Measurements from ENCODE around the gene TNFRSF13B. TPM values are rescaled to one million over a fixed set of nuclear protein-coding genes. Genes with fewer than 3 reads are reported as not detected.

TNFRSF13B gene
- total and polyA plus RNA-seq, 2 donors (not counting 3 experiments of a cell fraction or from before 2014, with no cell fraction given), result not detected

DNA sequence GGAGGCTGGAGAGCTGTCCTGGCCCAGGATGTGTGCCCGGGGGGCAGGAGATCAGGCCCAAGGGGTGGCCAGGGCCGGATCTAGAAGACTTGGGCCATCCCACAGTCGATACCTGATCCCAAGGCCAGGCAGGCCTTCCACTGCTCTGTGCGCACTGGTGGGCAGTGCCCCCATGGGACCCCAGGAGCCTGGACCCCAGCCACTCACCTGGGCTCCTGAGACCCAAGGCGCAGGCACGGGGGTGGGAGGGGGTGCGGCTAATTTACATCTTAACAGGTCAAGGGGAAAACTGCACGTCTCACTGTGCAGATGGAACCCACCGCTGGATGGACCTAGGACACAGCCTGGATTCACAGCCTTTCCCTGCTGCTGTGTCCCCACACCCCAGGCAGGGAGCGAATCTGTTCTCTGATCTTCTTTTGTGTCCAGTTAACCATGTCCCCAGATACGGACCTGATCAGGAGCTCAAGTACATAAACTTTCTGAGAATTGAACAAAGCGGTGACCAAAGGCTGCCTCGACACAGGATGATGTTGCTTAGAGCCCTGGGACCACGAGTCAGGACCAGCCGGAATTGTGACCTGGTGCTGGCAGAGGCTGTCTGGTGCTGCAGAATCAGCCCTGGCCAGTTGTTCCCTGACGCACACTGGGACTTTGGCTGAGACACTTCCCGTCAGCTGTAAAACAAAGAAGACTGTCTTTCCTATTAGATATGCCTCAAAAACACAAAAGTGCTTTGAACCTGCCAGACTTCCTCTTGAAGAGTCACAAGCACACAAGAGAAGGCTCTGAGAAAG lies 60.6 kb downstream of the TNFRSF13B start:
- FAIRE-seq, result peak; percentile 53

More for the DNA sequence above, 60.6 kb downstream of the TNFRSF13B start:
- Histone ChIP-seq H3K27me3 (ENCODE audit: control insufficient read depth in 2 of 2, insufficient read depth in 2 of 2, low read length in 2 of 2) (peaks cover 2 to 3% of the 10 kb centered on the region in 2 experiments), H3K4me3 (replicated peaks in 1 of 3; ENCODE audit: insufficient read depth in 1 of 3, low read depth in 1 of 3, low read length in 3 of 3) (no peak overlapping the region), H3K36me3 (ENCODE audit: control insufficient read depth in 2 of 2, extremely low read depth in 1 of 2, insufficient read depth in 2 of 2, low read length in 2 of 2) (no peaks in the 10 kb centered on the region), H4K20me1 (replicated peaks; ENCODE audit: control insufficient read depth, extremely low read depth, insufficient read depth, low read length) (no peaks in the 10 kb centered on the region), H3K4me1 (ENCODE audit: control insufficient read depth, extremely low read depth, insufficient read depth, low read length) (peaks cover 8% of the 10 kb centered on the region), H3K9ac (replicated peaks; ENCODE audit: extremely low read depth, insufficient read depth, low read length) (peak overlapping the region; percentile 30), H3K79me2 (ENCODE audit: control insufficient read depth, insufficient read depth, low read length) (no peaks in the 10 kb centered on the region), H3K27ac (ENCODE audit: insufficient read depth, low read depth, low read length) (peak overlapping the region; percentile 52), H2AFZ (ENCODE audit: low read depth, low read length) (no peak overlapping the region), H3K4me2 (ENCODE audit: insufficient read depth, low read length) (no peak overlapping the region), H3K9me1 (replicated peaks; ENCODE audit: control insufficient read depth, extremely low read depth, insufficient read depth, low read length) (no peaks in the 10 kb centered on the region), H3K9me3 (replicated peaks; ENCODE audit: control insufficient read depth, insufficient read depth, low read length) (no peaks in the 10 kb centered on the region)
- DNase-seq (ENCODE audit: low read depth, low spot score), result peak; percentile 61
- dilution Hi-C loops (cut with MboI; ENCODE audit: extremely low pct_ligation_motif_present, low sequenced_read_pairs) (no loop called here), intact Hi-C loops (cut with micrococcal nuclease) (no loop called here)
- POLR2A ChIA-PET, result no interaction called here
- TF ChIP-seq, protein P1, sequence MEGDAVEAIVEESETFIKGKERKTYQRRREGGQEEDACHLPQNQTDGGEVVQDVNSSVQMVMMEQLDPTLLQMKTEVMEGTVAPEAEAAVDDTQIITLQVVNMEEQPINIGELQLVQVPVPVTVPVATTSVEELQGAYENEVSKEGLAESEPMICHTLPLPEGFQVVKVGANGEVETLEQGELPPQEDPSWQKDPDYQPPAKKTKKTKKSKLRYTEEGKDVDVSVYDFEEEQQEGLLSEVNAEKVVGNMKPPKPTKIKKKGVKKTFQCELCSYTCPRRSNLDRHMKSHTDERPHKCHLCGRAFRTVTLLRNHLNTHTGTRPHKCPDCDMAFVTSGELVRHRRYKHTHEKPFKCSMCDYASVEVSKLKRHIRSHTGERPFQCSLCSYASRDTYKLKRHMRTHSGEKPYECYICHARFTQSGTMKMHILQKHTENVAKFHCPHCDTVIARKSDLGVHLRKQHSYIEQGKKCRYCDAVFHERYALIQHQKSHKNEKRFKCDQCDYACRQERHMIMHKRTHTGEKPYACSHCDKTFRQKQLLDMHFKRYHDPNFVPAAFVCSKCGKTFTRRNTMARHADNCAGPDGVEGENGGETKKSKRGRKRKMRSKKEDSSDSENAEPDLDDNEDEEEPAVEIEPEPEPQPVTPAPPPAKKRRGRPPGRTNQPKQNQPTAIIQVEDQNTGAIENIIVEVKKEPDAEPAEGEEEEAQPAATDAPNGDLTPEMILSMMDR (IDR thresholded peaks at IDR 0.05; ENCODE audit: extremely low read depth in 1 of 2, insufficient read depth in 1 of 2, low read depth in 1 of 2, low read length in 2 of 2), result no peak
- no peak for TF ChIP-seq POLR2AphosphoS5 (IDR thresholded peaks at IDR 0.05; ENCODE audit: insufficient read depth, low read depth, low read length)
- TF ChIP-seq, protein P2, sequence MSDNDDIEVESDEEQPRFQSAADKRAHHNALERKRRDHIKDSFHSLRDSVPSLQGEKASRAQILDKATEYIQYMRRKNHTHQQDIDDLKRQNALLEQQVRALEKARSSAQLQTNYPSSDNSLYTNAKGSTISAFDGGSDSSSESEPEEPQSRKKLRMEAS (IDR thresholded peaks at IDR 0.05; ENCODE audit: insufficient read depth, insufficient read length), result no peak
- no peak for TF ChIP-seq FOS (IDR thresholded peaks at IDR 0.05; ENCODE audit: borderline replicate concordance, insufficient read depth, low read length)
- no peak for TF ChIP-seq JUN (IDR thresholded peaks at IDR 0.05; ENCODE audit: borderline replicate concordance, insufficient read depth, insufficient read length, low read depth)
- TF ChIP-seq MYC (IDR thresholded peaks at IDR 0.05; ENCODE audit: low read depth, low read length), result no peak
- TF ChIP-seq GATA2 (IDR thresholded peaks at IDR 0.05; ENCODE audit: insufficient read depth, insufficient read length, low read depth, low read length), result no peak
- no peak for TF ChIP-seq POLR2A (IDR thresholded peaks at IDR 0.05; ENCODE audit: low read depth, low read length)
- TF ChIP-seq EZH2 (IDR thresholded peaks at IDR 0.05; ENCODE audit: borderline replicate concordance, low read depth, low read length, severe bottlenecking), result no peak
- CTCF ChIA-PET, result interaction anchor here (1.2 kb wide), 1 partner anchor 80 kb away, joined by 4 read pairs; no protein-coding TSS in a partner anchor
- TSS peak; percentile 67 for BruUV-seq (replicated peaks)
